ENCODE measurements around the gene PIK3AP1.

Gene PIK3AP1

GRCh38 chr10:96664563-96664962 is 55.8 kb downstream of the PIK3AP1 start:
- no peak for TF ChIP-seq CTCF (conservative IDR thresholded peaks at IDR 0.05; ENCODE audit: low read length)
- TF ChIP-seq EZH2phosphoT487 (IDR thresholded peaks at IDR 0.05; ENCODE audit: borderline replicate concordance), result no peak
- peaks cover 5% of the 10 kb centered on the region for H3K4me1 ChIP-seq (ENCODE audit: insufficient read depth, low read length, poor library complexity, severe bottlenecking)
- no peak overlapping the region for H2AFZ ChIP-seq (ENCODE audit: low read length)
- no peaks in the 10 kb centered on the region for H3K27me3 ChIP-seq (ENCODE audit: insufficient read depth, low read length, poor library complexity, severe bottlenecking)
- H3K4me2 ChIP-seq (ENCODE audit: low read depth, low read length, poor library complexity, severe bottlenecking), result no peak overlapping the region
- H3K9me2 ChIP-seq (replicated peaks; ENCODE audit: low read depth, low read length), result no peaks in the 10 kb centered on the region
- H3K9me3 ChIP-seq (ENCODE audit: insufficient read depth, low read depth, low read length), result no peaks in the 10 kb centered on the region
- peaks cover 3% of the 10 kb centered on the region; the same call in 1 of the 2 replicates for H3K36me3 ChIP-seq (ENCODE audit: insufficient read depth, low read length)
- no peaks in the 10 kb centered on the region; the same call in 1 of the 2 replicates for H3F3A ChIP-seq (ENCODE audit: low read depth)
- peaks cover 4% of the 10 kb centered on the region for H4K20me1 ChIP-seq (ENCODE audit: insufficient read depth, low read length, poor library complexity, severe bottlenecking)
- peaks cover 10% of the 10 kb centered on the region; the same call in 1 of the 2 replicates for H3K79me2 ChIP-seq (ENCODE audit: insufficient read depth, low read length)
- no peak overlapping the region for H3K9ac ChIP-seq (ENCODE audit: low read depth, low read length, poor library complexity, severe bottlenecking)
- no peak overlapping the region for H3K4me3 ChIP-seq (ENCODE audit: low read length, poor library complexity, severe bottlenecking)

GRCh38 chr10:96663797-96664196 is 56.5 kb downstream of the PIK3AP1 start:
- Histone ChIP-seq H3K27me3 (ENCODE audit: insufficient read depth, low read length, poor library complexity, severe bottlenecking) (no peaks in the 10 kb centered on the region), H3K4me2 (ENCODE audit: low read depth, low read length, poor library complexity, severe bottlenecking) (no peak overlapping the region), H3F3A (ENCODE audit: low read depth) (no peaks in the 10 kb centered on the region; the same call in 1 of the 2 replicates), H3K79me2 (ENCODE audit: insufficient read depth, low read length) (peaks cover 10% of the 10 kb centered on the region; the same call in 1 of the 2 replicates), H3K9me3 (ENCODE audit: insufficient read depth, low read depth, low read length) (no peaks in the 10 kb centered on the region), H3K4me1 (ENCODE audit: insufficient read depth, low read length, poor library complexity, severe bottlenecking) (peaks cover 5% of the 10 kb centered on the region), H4K20me1 (ENCODE audit: insufficient read depth, low read length, poor library complexity, severe bottlenecking) (peaks cover 4% of the 10 kb centered on the region), H2AFZ (ENCODE audit: low read length) (no peak overlapping the region), H3K9me2 (replicated peaks; ENCODE audit: low read depth, low read length) (no peaks in the 10 kb centered on the region), H3K4me3 (ENCODE audit: low read length, poor library complexity, severe bottlenecking) (no peak overlapping the region), H3K36me3 (ENCODE audit: insufficient read depth, low read length) (peaks cover 3% of the 10 kb centered on the region; the same call in 1 of the 2 replicates), H3K9ac (ENCODE audit: low read depth, low read length, poor library complexity, severe bottlenecking) (no peak overlapping the region)
- no peak for TF ChIP-seq EZH2phosphoT487 (IDR thresholded peaks at IDR 0.05; ENCODE audit: borderline replicate concordance)
- no peak for TF ChIP-seq CTCF (conservative IDR thresholded peaks at IDR 0.05; ENCODE audit: low read length)

- no peaks in the 10 kb centered on the region for H3K9me3 ChIP-seq (ENCODE audit: insufficient read depth, low read depth, low read length)
- no peaks in the 10 kb centered on the region; the same call in 1 of the 2 replicates for H3F3A ChIP-seq (ENCODE audit: low read depth)
- no peaks in the 10 kb centered on the region for H3K9me2 ChIP-seq (replicated peaks; ENCODE audit: low read depth, low read length)
- no peak overlapping the region for H2AFZ ChIP-seq (ENCODE audit: low read length)
- H3K36me3 ChIP-seq (ENCODE audit: insufficient read depth, low read length), result peaks cover 4% of the 10 kb centered on the region; the same call in 1 of the 2 replicates
- 0 out of 2 replicates have a peak, but pooled peaks cover 8% of the 10 kb centered on the region for H3K79me2 ChIP-seq (ENCODE audit: insufficient read depth, low read length)
- H3K4me1 ChIP-seq (ENCODE audit: insufficient read depth, low read length, poor library complexity, severe bottlenecking), result peaks cover 5% of the 10 kb centered on the region
- H3K9ac ChIP-seq (ENCODE audit: low read depth, low read length, poor library complexity, severe bottlenecking), result no peak overlapping the region
- TF ChIP-seq CTCF (conservative IDR thresholded peaks at IDR 0.05; ENCODE audit: low read length) (no peak), EZH2phosphoT487 (IDR thresholded peaks at IDR 0.05; ENCODE audit: borderline replicate concordance) (no peak)
- H3K27me3 ChIP-seq (ENCODE audit: insufficient read depth, low read length, poor library complexity, severe bottlenecking), result no peaks in the 10 kb centered on the region
- H4K20me1 ChIP-seq (ENCODE audit: insufficient read depth, low read length, poor library complexity, severe bottlenecking), result no peaks in the 10 kb centered on the region
- H3K4me3 ChIP-seq (ENCODE audit: low read length, poor library complexity, severe bottlenecking), result no peak overlapping the region
- no peak overlapping the region for H3K4me2 ChIP-seq (ENCODE audit: low read depth, low read length, poor library complexity, severe bottlenecking)
Measured at GRCh38 chr10:96661632-96662031, 58.7 kb downstream of the PIK3AP1 start.

Data from Loucy (cell line).